HepG2 (cell line): ENCODE measurements around the gene ZNF618. TPM values are rescaled to one million over a fixed set of nuclear protein-coding genes. Genes with fewer than 3 reads are reported as not detected.

ENCODE experiments used
- CBX2 ChIP-seq, 2 experiments: fragments of 200-600 bp in 1 of 2; sonication (generic); formaldehyde crosslinking in 1 of 2; IDR thresholded peaks; 2 replicates each; pipeline versions ENCODE4 v1.7.0 to v1.8.1; 2018 to 2022; ENCODE audit warnings: low read depth in 2 of 2, low read length in 1 of 2, mild to moderate bottlenecking in 1 of 2, missing genetic modification reagents in 1 of 2
- ESRRA ChIP-seq: sonication (generic); formaldehyde crosslinking; IDR thresholded peaks from 2 replicates; pipeline ENCODE4 v1.5.1; 2020; ENCODE audit warnings: mild to moderate bottlenecking, low read depth, missing genetic modification reagents
- KLF11 ChIP-seq: IDR thresholded peaks from 2 replicates; pipeline ENCODE4 v1.6.1; 2016; ENCODE audit warnings: missing compliant biosample characterization
- PAWR ChIP-seq: sonication (generic); formaldehyde crosslinking; IDR thresholded peaks from 2 replicates; pipeline ENCODE4 v1.4.0; 2020; ENCODE audit warnings: missing genetic modification reagents, mild to moderate bottlenecking, borderline replicate concordance
- POGZ ChIP-seq: sonication (generic); formaldehyde crosslinking; IDR thresholded peaks from 2 replicates; pipeline ENCODE4 v1.4.0; 2020; ENCODE audit warnings: mild to moderate bottlenecking, missing genetic modification reagents
- PTBP1 ChIP-seq: fragments of 200-400 bp; formaldehyde crosslinking; IDR thresholded peaks from 2 replicates; pipeline ENCODE4 v1.6.1; 2018; ENCODE audit warnings: low read length, low read depth; ENCODE audit not compliant: poor library complexity, severe bottlenecking
- ZNF121 ChIP-seq: sonication (generic); formaldehyde crosslinking; IDR thresholded peaks from 2 replicates; pipeline ENCODE4 v1.5.0; 2020; ENCODE audit warnings: mild to moderate bottlenecking, missing genetic modification reagents
- ZNF138 ChIP-seq: sonication (generic); formaldehyde crosslinking; IDR thresholded peaks from 2 replicates; pipeline ENCODE4 v1.5.0; 2020; ENCODE audit warnings: mild to moderate bottlenecking, low read depth, missing genetic modification reagents
- ZNF317 ChIP-seq: sonication (generic); formaldehyde crosslinking; IDR thresholded peaks from 2 replicates; pipeline ENCODE4 v1.5.0; 2020; ENCODE audit warnings: mild to moderate bottlenecking, missing genetic modification reagents
- ZNF33B ChIP-seq: sonication (generic); formaldehyde crosslinking; IDR thresholded peaks from 2 replicates; pipeline ENCODE4 v1.5.1; 2020; ENCODE audit warnings: mild to moderate bottlenecking, missing genetic modification reagents
- ZNF382 ChIP-seq: sonication (generic); formaldehyde crosslinking; IDR thresholded peaks from 2 replicates; pipeline ENCODE4 v1.5.0; 2020; ENCODE audit warnings: missing genetic modification reagents, mild to moderate bottlenecking, borderline replicate concordance
- ZNF552 ChIP-seq: sonication (generic); formaldehyde crosslinking; IDR thresholded peaks from 2 replicates; pipeline ENCODE4 v1.9.0; 2022; ENCODE audit warnings: missing genetic modification reagents, mild to moderate bottlenecking, borderline replicate concordance
- ZNF563 ChIP-seq: sonication (generic); formaldehyde crosslinking; IDR thresholded peaks from 2 replicates; pipeline ENCODE4 v1.8.0; 2022; ENCODE audit warnings: mild to moderate bottlenecking, moderate library complexity, missing genetic modification reagents
- ZNF569 ChIP-seq: sonication (generic); formaldehyde crosslinking; IDR thresholded peaks from 2 replicates; pipeline ENCODE4 v1.5.0; 2020; ENCODE audit warnings: mild to moderate bottlenecking, missing genetic modification reagents, moderate library complexity, borderline replicate concordance
- ZNF850 ChIP-seq: sonication (generic); formaldehyde crosslinking; conservative IDR thresholded peaks from 2 replicates; pipeline ENCODE4 v1.9.0; 2021; ENCODE audit warnings: mild to moderate bottlenecking, missing genetic modification reagents
- ZSCAN20 ChIP-seq: sonication (generic); formaldehyde crosslinking; IDR thresholded peaks from 2 replicates; pipeline ENCODE4 v1.4.0; 2020; ENCODE audit warnings: missing genetic modification reagents, mild to moderate bottlenecking, borderline replicate concordance
- polyA plus RNA-seq, 8 experiments: library from polyadenylated mRNA; depleted of rRNA in 3 of 8; stranded (reverse) in 7 of 8; unstranded in 1 of 8; fragments of >200 nt; fragmentation: Illumina TruSeq in 4 of 8; extraction: Trizol in 4 of 8; gene quantifications; 2 replicates each; pipeline versions ENCODE4 v1.2.1 to v1.2.3, GENCODE V29; 2011 to 2016; ENCODE audit warnings: low read depth in 4 of 8, missing spikeins in 1 of 8, mixed read lengths in 1 of 8; ENCODE audit not compliant: insufficient read depth in 1 of 8
- total RNA-seq, 5 experiments: library from RNA; depleted of rRNA; stranded (reverse); fragments of >200 nt; fragmentation: Illumina TruSeq; extraction: Trizol; gene quantifications; 2 replicates each; pipeline ENCODE4 v1.2.3, GENCODE V29; 2016; ENCODE audit warnings: low read depth in 1 of 5
- TF ChIP-seq, protein P1 (sequence below): sonication (generic); formaldehyde crosslinking; IDR thresholded peaks from 2 replicates; pipeline ENCODE4 v1.4.0; 2020; ENCODE audit warnings: missing genetic modification reagents
- TF ChIP-seq, protein P2 (sequence below): sonication (generic); formaldehyde crosslinking; IDR thresholded peaks from 2 replicates; pipeline ENCODE4 v1.4.0; 2020; ENCODE audit warnings: missing genetic modification reagents, low read depth, mild to moderate bottlenecking, borderline replicate concordance
- TF ChIP-seq, protein P3 (sequence below): sonication (generic); formaldehyde crosslinking; IDR thresholded peaks from 2 replicates; pipeline ENCODE4 v1.9.0; 2021; ENCODE audit warnings: missing genetic modification reagents, mild to moderate bottlenecking, borderline replicate concordance
- TF ChIP-seq, protein P4 (sequence below): sonication (generic); formaldehyde crosslinking; IDR thresholded peaks from 2 replicates; pipeline ENCODE4 v1.8.1; 2023; ENCODE audit warnings: mild to moderate bottlenecking, missing genetic modification reagents

ZNF618 gene
- total and polyA plus RNA-seq, 2 of the 13 experiments (the other 11 are each of a cell fraction or from before 2014, with no cell fraction given) = 0.07 TPM

DNA sequence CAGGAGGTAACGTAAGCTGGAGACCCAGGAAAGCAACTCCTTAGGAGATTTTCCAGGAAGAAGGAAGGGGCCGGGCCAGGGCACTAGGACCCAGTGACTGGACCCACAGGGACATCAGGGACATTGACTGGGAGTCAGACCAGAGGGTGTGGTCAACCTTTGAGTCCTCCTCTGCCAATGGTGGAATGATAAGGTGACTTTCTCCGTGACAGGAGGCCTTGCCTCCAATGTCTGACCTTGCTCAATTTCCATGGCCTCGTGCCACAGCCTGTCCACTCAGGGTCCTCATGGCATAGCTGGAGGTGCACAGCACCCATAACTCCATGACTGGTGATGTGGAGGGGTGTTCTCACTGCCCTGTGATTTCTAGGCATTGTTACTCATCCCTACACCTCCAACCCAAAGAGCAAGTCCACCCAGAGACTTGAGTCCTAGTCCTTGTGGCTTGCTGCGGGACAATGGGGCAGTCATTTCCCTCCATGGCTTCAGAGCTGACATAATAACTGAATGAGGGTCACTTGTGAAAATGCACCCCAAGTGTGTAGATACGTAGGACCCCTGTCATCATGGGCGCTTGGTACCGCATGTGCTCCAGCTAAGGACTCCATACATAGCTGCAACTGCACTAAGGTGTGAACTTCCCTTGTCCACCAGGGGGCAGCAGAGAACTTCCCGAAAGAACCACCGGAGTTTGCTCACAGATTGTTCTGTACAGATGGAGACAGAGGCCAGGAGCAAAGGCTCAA, 206.1 kb downstream of the ZNF618 start (continued):
- TF ChIP-seq PTBP1 (no peak), ZNF552 (no peak), ZNF121 (no peak), ZNF33B (CRISPR knock-in tag) (0 out of 2 replicates have a peak, but pooled peaks have one; percentile 33), POGZ (CRISPR knock-in tag) (peak; percentile 59; the same call in 1 of the 2 replicates), ZNF850 (no peak), ZSCAN20 (CRISPR knock-in tag) (no peak), ZNF563 (no peak; the same call in 1 of the 2 replicates), ZNF382 (no peak), ZNF317 (CRISPR knock-in tag) (peak; percentile 96), KLF11 (peak; percentile 61; the same call in 1 of the 2 replicates), PAWR (no peak), ESRRA (CRISPR knock-in tag) (peak; percentile 41; the same call in 1 of the 2 replicates), CBX2 (IDR thresholded peaks at IDR 0.05; ENCODE audit: low read depth, low read length) (no peak), CBX2 (CRISPR knock-in tag; IDR thresholded peaks at IDR 0.05; ENCODE audit: low read depth) (no peak), ZNF138 (CRISPR knock-in tag) (peak; percentile 92; the same call in 1 of the 2 replicates), ZNF569 (CRISPR knock-in tag) (no peak)
- TF ChIP-seq, protein P1, sequence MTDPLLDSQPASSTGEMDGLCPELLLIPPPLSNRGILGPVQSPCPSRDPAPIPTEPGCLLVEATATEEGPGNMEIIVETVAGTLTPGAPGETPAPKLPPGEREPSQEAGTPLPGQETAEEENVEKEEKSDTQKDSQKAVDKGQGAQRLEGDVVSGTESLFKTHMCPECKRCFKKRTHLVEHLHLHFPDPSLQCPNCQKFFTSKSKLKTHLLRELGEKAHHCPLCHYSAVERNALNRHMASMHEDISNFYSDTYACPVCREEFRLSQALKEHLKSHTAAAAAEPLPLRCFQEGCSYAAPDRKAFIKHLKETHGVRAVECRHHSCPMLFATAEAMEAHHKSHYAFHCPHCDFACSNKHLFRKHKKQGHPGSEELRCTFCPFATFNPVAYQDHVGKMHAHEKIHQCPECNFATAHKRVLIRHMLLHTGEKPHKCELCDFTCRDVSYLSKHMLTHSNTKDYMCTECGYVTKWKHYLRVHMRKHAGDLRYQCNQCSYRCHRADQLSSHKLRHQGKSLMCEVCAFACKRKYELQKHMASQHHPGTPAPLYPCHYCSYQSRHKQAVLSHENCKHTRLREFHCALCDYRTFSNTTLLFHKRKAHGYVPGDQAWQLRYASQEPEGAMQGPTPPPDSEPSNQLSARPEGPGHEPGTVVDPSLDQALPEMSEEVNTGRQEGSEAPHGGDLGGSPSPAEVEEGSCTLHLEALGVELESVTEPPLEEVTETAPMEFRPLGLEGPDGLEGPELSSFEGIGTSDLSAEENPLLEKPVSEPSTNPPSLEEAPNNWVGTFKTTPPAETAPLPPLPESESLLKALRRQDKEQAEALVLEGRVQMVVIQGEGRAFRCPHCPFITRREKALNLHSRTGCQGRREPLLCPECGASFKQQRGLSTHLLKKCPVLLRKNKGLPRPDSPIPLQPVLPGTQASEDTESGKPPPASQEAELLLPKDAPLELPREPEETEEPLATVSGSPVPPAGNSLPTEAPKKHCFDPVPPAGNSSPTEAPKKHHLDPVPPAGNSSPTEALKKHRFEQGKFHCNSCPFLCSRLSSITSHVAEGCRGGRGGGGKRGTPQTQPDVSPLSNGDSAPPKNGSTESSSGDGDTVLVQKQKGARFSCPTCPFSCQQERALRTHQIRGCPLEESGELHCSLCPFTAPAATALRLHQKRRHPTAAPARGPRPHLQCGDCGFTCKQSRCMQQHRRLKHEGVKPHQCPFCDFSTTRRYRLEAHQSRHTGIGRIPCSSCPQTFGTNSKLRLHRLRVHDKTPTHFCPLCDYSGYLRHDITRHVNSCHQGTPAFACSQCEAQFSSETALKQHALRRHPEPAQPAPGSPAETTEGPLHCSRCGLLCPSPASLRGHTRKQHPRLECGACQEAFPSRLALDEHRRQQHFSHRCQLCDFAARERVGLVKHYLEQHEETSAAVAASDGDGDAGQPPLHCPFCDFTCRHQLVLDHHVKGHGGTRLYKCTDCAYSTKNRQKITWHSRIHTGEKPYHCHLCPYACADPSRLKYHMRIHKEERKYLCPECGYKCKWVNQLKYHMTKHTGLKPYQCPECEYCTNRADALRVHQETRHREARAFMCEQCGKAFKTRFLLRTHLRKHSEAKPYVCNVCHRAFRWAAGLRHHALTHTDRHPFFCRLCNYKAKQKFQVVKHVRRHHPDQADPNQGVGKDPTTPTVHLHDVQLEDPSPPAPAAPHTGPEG = 0 out of 2 replicates have a peak, but pooled peaks have one; percentile 20
- TF ChIP-seq, protein P2, sequence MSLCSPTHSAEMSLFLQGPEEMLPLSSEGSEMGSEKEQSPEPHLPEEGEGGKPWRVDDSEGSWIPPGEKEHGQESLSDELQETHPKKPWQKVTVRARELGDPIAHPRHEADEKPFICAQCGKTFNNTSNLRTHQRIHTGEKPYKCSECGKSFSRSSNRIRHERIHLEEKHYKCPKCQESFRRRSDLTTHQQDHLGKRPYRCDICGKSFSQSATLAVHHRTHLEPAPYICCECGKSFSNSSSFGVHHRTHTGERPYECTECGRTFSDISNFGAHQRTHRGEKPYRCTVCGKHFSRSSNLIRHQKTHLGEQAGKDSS (CRISPR knock-in tag) = no peak; the same call in none of the 2 replicates
- TF ChIP-seq, protein P3, sequence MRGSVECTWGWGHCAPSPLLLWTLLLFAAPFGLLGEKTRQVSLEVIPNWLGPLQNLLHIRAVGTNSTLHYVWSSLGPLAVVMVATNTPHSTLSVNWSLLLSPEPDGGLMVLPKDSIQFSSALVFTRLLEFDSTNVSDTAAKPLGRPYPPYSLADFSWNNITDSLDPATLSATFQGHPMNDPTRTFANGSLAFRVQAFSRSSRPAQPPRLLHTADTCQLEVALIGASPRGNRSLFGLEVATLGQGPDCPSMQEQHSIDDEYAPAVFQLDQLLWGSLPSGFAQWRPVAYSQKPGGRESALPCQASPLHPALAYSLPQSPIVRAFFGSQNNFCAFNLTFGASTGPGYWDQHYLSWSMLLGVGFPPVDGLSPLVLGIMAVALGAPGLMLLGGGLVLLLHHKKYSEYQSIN = no peak
- TF ChIP-seq, protein P4, sequence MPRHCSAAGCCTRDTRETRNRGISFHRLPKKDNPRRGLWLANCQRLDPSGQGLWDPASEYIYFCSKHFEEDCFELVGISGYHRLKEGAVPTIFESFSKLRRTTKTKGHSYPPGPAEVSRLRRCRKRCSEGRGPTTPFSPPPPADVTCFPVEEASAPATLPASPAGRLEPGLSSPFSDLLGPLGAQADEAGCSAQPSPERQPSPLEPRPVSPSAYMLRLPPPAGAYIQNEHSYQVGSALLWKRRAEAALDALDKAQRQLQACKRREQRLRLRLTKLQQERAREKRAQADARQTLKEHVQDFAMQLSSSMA = peak; percentile 94
